Stimulated activated naive CD4-positive, alpha-beta T cell treated with Interleukin-2 at 50 U/mL for 16 hours (primary cell): ENCODE data around the gene CD59.
"Not testable (repeated sequence)": the region's sequence is repeated elsewhere in the genome, so short reads cannot be mapped to it uniquely, and the experiment has no call there.

ENCODE experiments used
- DNase-seq: peaks from one replicate; lab custom pipeline; 2025; lab: John Stamatoyannopoulos, UW

CD59 gene

DNA sequence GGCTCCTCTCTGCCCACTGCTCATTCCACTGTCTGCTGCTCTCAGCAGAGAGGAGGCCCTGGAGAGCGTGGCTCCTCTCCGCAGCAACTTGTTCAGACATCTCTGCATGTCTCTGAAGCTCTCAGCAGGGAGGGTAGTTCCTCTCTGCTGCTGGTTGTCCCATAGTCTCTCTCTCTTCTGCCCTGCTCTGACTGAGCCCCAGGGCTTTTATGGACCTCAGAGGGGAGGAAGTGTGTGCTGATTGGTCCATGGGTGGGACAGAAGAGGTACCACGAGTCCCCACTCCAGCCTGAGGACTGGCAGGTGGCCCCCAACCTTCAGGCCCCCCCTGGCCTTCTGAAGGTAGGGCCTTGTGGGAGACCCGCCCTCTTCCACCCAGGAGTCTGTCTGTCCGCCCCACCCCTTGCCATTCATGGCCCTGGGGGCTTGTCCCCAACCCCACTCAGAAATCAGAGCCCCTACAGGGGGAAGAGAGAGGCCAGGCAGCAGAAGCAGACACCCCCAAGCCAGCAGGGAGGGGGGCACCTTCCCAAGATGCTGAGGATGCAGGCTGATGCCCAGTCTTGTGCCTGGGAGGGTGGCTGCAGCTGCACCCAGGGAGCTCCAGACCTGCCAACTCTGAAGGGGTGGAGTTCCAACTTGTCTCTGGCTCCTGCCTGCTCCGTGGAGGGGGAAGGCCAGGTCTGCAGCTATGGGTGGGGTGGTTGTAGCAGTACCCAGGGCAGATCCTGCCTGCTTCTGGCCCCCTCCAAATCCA, 70.7 kb downstream of the CD59 start:
- DNase-seq, result no peak

DNA sequence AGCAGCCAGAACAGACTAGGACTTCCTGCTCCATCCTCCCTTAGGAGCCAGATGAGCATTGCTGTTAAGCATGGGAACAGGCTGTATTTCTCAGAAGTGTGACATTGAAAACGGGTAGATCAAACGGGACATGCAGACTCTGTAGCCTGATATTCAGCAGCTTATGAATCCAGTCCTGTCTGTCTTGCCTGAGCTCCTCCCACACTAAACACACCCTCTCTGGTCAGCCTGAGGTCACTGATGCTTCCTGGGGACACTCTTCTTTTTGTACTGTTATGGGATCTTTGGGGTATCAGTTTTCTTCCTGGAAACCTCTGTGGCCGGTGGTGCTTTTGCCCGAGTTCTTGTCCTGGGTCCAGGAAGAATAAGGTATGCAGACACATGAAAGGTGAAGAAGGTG, 71.4 kb downstream of the CD59 start:
- no peak for DNase-seq

DNA sequence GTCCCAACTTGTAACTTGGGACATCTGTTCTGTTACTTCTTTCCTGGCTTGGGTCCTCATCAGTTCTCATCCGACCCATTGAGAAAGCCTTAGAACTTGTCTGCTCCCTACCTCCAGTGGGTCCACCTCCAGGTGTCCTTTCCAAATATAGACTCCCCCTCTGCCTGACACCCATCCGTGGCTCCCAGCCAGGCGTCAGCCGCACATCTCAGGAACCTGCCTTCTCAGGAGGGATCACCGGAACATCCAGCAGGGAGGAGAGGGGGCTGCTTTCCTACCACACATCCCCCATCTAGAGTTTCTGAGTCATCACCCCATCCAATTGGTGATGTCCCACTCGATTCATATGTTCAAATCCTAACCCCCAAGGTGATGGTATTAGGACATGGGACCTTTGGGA, 72.1 kb downstream of the CD59 start:
- no peak for DNase-seq

DNA sequence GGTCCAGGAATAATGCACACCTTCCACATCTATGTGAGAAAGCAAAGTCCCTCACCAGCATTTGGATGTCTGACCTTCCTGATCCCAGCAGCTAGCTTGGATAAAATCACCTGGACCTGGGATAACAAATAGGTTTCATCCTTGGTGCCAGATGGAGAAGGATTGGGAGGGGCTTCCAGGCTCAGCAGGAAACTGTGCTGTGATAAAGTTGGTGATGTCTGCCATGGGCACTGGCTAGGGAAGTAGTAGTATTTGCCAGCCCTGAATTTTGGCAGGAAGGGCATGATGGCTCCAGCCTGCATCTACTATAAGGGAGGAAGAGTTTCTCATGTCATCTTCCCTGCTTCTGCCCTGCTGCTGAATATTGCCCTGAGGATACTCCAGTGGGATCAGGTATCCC, 73.1 kb downstream of the CD59 start:
- DNase-seq, result no peak

DNA sequence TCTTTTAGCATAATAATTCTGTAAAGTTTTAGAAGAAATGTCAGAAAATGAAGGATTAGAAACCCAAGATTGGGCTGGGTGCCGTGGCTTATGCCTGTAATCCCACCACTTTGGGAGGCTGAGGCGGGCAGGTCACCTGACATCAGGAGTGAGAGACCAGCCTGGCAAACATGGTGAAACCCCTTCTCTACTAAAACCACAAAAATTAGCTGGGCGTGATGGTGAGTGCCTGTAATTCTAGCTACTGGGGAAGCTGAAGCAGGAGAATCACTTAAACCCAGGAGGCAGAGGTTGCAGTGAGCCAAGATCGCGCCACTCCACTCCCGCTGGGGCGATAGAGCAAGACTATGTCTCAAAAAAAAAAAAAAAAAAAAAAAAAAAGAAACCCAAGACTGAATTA, 74.7 kb downstream of the CD59 start:
- not testable (repeated sequence) for DNase-seq

DNA sequence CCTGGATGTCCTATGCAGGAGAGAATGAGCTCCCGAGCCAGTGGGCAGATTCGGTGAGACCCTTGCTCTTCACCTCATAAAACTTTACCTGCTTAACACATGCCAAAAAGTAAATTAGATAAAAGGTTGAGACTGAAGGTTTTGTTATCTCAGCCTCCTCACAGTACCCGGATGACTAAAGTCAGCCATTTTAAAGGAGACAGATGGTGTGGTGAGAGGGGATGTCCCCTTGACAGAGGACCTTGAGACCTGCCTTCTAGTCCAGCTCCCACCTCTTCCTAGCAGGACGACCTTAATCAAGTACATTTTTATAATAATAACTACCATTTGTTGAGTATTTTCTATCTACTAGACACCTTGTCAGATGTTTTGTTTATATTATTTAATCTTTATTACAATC, 75.3 kb downstream of the CD59 start:
- DNase-seq, result no peak

DNA sequence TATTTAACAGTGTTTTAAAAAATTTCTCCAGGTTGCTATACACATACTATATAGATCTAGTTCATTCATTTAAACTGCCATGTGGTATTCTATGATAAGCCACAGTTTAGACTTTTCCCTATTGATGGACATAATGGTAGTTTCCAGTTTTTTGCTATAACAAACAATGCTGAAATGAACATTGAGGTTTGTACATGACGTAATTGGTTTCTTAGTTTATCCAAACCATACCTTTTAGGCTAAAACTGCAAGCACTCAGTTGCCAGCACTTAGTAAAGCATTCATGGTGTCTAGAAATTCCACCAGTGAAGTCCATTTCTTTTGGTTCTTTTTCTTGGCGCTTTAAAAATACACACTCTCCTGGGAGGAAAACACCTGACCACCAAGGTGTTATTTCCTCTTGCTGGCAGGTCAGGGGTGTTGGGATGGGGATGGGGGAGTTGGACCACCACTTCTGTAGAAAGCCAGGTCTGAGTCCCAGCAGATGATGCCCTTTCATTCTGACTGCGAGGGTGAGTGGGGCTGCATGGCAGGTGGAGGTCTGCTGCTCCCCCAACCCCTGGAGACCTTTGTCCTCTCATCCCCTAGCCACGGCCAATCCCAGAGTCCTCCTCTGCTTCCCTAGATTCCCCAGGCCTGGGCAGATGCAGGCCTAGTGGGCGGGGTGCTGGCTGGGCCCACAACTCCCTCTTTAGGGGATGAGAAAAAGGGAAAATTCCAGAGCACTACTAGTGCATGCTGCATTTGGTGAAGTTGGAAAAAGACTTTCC, 76.7 kb downstream of the CD59 start:
- DNase-seq, result no peak

DNA sequence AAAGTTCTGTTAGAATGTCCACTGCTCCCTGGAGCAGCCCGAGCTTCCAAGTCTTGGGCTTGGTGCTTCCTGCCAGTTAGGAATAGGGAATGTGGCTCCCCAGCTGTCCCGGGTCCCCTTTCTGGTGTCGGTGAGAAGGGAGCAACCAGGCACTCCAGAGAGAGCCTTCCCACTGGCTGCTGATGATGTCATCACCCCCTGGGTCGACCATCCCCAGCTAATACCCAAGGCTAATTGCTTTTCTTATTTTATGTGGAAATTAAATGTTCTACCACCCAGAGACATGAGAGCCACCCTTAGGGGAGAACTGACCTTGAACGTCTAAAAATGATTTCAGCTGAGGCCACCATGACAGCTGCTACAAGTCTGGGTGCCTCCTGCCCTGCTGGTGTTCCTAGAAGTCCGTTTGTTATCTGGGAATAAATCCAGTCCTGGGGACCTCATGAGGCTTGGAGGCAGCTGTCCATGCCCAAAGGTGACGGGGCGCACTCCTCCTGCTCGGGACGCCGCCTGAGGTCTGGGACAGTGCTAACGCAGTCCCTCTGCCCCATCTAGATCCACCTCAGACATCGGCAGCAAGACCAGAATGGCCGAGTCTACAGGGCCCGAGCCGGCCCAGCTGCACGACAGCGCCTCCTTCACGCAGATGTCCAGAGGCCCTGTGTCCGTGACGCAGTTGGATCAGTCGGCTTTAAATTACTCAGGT, 77.9 kb downstream of the CD59 start:
- DNase-seq, result no peak

DNA sequence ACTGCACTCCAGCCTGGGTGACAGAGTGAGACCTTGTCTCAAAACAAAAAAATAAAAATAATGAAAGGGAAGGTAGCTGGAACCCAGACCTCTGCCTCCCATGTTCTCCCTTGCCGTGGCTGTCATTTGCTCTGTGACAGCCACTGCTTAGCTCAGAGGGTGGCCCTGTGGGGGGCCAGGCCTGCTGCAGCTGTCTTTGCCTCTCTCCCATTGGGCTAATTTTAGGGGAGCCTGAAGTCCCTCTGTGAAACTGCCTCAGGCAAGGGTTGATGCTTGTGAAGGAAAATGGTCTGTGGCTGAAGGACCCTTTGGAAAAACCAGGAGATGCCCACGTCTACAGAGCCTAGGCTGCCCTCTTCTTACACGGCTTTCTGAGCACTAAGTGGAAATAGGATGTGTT, 78.5 kb downstream of the CD59 start:
- DNase-seq, result no peak

DNA sequence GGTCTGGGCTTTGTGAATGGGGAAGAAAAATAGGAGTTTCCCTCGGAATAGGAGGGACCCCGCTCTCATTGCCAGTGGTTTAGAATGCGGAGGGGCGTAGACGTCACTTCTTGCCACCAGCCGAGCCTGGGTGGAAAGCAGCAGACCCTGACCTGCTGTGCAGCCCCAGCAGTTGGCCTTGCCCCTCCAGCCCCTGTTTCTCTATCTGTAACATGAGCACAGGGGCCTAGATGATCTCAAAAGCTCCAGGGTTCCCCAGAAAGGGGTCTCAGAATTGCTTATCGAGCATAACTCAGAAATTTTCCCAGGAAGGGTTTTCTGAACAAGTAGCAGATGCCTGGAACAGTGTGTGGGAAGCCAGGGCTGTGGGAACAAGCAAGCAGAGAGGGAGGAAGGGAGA, 79.5 kb downstream of the CD59 start:
- no peak for DNase-seq

DNA sequence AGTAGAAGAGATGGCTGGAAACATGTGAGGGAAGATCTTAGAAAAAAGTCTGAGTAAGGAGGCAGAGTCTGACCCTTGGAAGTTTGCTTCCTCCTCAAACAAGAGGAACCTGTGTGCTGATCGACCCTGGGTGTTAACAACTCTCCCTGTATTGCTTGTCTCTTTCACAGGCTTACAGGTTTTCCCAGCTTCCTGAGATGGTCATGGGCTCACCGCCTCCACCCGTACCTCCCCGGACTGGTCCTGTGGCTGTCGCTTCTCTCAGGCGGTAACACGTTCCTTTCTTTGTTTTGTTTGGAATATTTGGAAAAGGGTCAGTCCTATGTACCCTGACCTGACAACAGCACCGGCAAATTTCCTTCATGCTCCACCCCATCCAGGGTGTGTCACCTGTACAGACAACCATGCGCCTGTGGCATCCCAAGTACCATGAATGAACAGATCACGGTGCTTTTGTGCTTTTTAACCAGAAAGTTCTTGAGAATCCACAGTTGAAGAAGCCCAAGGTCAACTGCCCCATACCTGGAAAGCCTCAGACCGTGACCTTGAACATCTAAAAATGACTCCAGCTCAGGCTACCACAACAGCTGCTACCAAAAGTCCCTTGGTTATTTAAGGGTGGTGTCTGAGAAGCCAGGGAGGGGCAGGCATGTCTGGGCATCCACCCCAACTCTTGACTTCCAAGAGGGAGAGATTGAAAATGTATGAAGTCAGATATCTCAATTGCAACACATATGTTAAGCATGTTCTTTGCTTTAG, 80.2 kb downstream of the CD59 start:
- DNase-seq, result no peak

DNA sequence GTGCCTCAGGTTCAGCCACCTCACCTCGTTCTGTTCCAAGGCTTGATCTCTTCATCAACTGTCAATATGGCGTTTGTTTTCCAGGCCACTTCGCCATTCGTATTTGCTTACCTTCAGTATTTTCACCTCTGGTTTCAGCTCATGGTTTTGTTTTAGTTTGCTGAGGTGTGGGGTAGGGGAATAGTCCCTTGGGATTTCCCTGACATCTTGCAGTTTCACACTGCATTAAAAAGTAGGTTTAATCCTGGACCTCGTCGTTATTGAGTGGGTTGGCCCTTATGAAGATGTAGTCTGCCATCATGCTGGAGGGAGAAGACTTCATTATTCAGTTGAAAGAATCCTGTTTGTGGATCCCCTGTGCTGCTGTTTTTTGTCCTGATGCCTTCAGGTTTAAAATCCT, 81.6 kb downstream of the CD59 start:
- DNase-seq, result no peak
